ENCODE results near the gene TIAL1. TPM values are rescaled to one million over a fixed set of nuclear protein-coding genes. Genes with fewer than 3 reads are reported as not detected.

Gene TIAL1
- total RNA-seq, 1 donor from 2014 or later = 132 TPM

- H3K4me3 Mint-ChIP-seq (ENCODE audit: unreplicated experiment) = peak within 1 kb of the TSS; percentile 77
- no peaks in the 10 kb centered on the region for H3K9me3 Mint-ChIP-seq (ENCODE audit: low read depth)
- H3K36me3 Mint-ChIP-seq (ENCODE audit: low read depth) = no peaks in the 10 kb centered on the region
- DNase-seq (ENCODE audit: low spot score) = no peak
- H3K27ac Mint-ChIP-seq (ENCODE audit: unreplicated experiment) = peak within 1 kb of the TSS; percentile 78
- no peak for TF ChIP-seq CTCF (IDR thresholded peaks at IDR 0.05)
- peaks cover under 1% of the 10 kb centered on the region for H3K27me3 Mint-ChIP-seq (ENCODE audit: low read depth)
- peaks cover 35% of the 10 kb centered on the region for H3K4me1 Mint-ChIP-seq (ENCODE audit: low read depth)
Measured at GRCh38 chr10:119542357-119542987, 54.3 kb downstream of the TIAL1 start, which contains the start of gene RGS10. Gene RGS10, minus strand, starts transcription at chr10:119542719. Its CDS starts 81 bp downstream, at chr10:119542638.

GRCh38 chr10:119541459-119542356 lies 55.1 kb downstream of the TIAL1 start:
- Mint-ChIP-seq H3K4me1 (ENCODE audit: low read depth) (peaks cover 35% of the 10 kb centered on the region), H3K9me3 (ENCODE audit: low read depth) (no peaks in the 10 kb centered on the region), H3K4me3 (ENCODE audit: unreplicated experiment) (peak overlapping the region; percentile 77), H3K27me3 (ENCODE audit: low read depth) (no peaks in the 10 kb centered on the region), H3K36me3 (ENCODE audit: low read depth) (no peaks in the 10 kb centered on the region), H3K27ac (ENCODE audit: unreplicated experiment) (no peak overlapping the region)
- TF ChIP-seq CTCF (IDR thresholded peaks at IDR 0.05) = no peak
- no peak for DNase-seq (ENCODE audit: low spot score)

- Mint-ChIP-seq H3K27ac (ENCODE audit: unreplicated experiment) (no peak overlapping the region), H3K27me3 (ENCODE audit: low read depth) (no peaks in the 10 kb centered on the region), H3K4me3 (ENCODE audit: unreplicated experiment) (peak overlapping the region; percentile 77), H3K9me3 (ENCODE audit: low read depth) (no peaks in the 10 kb centered on the region), H3K36me3 (ENCODE audit: low read depth) (no peaks in the 10 kb centered on the region), H3K4me1 (ENCODE audit: low read depth) (peaks cover 33% of the 10 kb centered on the region)
- TF ChIP-seq CTCF (IDR thresholded peaks at IDR 0.05) = no peak
- no peak for DNase-seq (ENCODE audit: low spot score)
Measured at GRCh38 chr10:119541046-119541445, 55.7 kb downstream of the TIAL1 start.

- Mint-ChIP-seq H3K36me3 (ENCODE audit: low read depth) (no peaks in the 10 kb centered on the region), H3K4me3 (ENCODE audit: unreplicated experiment) (no peak overlapping the region), H3K4me1 (ENCODE audit: low read depth) (peaks cover 37% of the 10 kb centered on the region), H3K27me3 (ENCODE audit: low read depth) (no peaks in the 10 kb centered on the region), H3K9me3 (ENCODE audit: low read depth) (no peaks in the 10 kb centered on the region), H3K27ac (ENCODE audit: unreplicated experiment) (no peak overlapping the region)
- no peak for TF ChIP-seq CTCF (IDR thresholded peaks at IDR 0.05)
- no peak for DNase-seq (ENCODE audit: low spot score)
Measured at GRCh38 chr10:119540038-119540437, 56.7 kb downstream of the TIAL1 start.

GRCh38 chr10:119539359-119539825 lies 57.4 kb downstream of the TIAL1 start:
- peaks cover 37% of the 10 kb centered on the region for H3K4me1 Mint-ChIP-seq (ENCODE audit: low read depth)

More at GRCh38 chr10:119539359-119539825, 57.4 kb downstream of the TIAL1 start:
- H3K9me3 Mint-ChIP-seq (ENCODE audit: low read depth) = no peaks in the 10 kb centered on the region
- no peak for DNase-seq (ENCODE audit: low spot score)
- H3K27ac Mint-ChIP-seq (ENCODE audit: unreplicated experiment) = no peak overlapping the region
- H3K27me3 Mint-ChIP-seq (ENCODE audit: low read depth) = no peaks in the 10 kb centered on the region
- no peaks in the 10 kb centered on the region for H3K36me3 Mint-ChIP-seq (ENCODE audit: low read depth)
- H3K4me3 Mint-ChIP-seq (ENCODE audit: unreplicated experiment) = no peak overlapping the region
- no peak for TF ChIP-seq CTCF (IDR thresholded peaks at IDR 0.05)

All from chondrocyte (in vitro differentiated cells).